Measurements from ENCODE around the gene AP5Z1.

The AP5Z1 gene

DNA sequence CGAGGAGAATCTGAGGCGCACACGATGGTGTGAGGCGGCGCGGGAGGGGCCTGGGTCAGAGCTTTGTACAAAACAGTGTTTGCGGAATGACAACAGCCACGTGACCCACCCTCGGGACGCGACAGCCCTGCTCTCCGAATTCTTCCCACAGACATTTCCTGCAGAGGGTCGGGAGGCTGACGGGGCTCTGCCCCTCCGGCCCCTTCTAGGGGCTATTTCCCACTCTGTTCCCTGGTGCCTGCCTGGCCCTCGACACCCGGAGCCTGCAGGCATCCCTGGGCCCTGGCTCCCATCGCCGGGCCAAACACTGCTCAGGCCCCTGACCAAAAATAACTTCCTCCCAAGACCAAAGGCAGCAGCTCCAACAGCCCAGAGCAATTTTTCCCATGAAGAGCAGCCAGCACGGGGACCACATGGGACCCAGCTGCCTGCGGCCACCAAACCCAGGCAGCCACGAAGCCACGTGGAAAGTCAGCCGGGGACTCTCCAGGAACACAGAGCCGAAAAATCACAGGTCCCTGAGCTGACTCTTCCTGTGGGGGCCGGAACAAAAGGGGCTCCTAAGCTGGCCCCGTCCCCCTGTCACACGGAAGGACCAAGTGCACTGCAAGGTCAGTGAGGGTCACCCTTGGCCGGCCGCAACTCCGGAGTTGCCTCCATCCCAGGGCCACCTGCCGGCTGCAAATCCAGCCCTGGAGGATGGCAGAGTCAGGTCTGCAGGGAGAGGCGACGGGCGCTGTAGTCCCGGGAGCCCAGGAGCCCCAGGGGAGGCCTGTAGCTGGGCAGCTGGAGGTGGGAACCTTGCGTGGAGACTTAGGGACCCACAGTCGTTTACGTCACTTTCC, 44.4 kb downstream of the AP5Z1 start:
- DNase-seq (ENCODE audit: extremely low read depth in 1 of 2, low read depth in 1 of 2): no peak

DNA sequence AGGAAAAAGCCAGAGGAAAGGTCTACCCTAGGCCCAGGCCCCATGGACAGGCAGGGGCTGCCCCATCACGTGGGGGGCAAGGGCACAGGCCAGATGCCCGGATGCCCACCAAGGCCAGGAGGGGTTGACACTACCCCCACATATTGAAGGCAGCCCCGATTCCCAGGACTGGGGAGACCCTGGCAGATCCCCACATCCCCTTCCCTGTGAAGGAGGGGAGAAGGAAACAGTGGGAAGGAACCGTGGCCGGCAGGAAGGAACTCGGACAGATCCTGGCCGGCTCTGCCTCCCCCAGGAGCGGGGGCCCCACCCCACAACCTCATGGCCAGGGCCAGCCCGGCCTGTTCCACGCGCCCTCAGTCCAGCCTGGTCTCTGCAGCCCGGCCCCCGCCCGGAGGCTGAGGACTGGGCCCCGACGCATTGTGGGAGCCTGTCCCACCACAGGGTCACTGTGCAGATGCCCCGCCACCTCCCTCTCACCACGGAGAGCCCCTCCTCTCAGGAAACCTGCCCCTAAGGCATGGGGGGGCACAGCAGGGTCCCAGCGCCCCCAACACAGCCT, 45.1 kb downstream of the AP5Z1 start:
- DNase-seq (ENCODE audit: extremely low read depth in 1 of 2, low read depth in 1 of 2): no peak

DNA sequence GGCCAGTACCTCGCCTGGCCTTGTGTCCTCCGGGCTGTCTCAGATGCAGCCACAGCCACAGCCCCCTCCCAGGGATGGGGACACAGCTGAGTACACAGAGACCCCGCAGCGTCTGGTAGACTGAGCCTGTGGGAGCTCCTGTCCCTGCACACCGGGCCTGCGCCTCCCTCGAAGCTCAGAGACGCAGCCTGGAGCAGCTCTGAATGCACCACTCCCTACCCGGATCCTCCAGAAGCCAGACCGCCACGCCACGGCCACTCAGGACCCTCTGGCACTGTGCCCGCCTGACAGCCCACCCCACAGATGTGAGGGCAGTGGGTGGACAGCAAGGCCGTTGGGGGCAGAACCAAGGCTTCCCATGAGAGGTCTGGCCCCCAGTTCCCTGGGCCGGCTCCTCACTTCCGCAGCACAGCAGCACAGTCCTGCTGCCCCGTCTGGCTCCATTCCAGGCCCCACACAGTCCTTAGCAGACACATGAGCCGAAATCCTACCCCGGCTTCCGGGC, 45.6 kb downstream of the AP5Z1 start:
- no peak for DNase-seq (ENCODE audit: extremely low read depth in 1 of 2, low read depth in 1 of 2)

- no peak for DNase-seq (ENCODE audit: extremely low read depth in 1 of 2, low read depth in 1 of 2)
Observed at GRCh38 chr7:4822677-4823076, 47.3 kb downstream of the AP5Z1 start.

DNA sequence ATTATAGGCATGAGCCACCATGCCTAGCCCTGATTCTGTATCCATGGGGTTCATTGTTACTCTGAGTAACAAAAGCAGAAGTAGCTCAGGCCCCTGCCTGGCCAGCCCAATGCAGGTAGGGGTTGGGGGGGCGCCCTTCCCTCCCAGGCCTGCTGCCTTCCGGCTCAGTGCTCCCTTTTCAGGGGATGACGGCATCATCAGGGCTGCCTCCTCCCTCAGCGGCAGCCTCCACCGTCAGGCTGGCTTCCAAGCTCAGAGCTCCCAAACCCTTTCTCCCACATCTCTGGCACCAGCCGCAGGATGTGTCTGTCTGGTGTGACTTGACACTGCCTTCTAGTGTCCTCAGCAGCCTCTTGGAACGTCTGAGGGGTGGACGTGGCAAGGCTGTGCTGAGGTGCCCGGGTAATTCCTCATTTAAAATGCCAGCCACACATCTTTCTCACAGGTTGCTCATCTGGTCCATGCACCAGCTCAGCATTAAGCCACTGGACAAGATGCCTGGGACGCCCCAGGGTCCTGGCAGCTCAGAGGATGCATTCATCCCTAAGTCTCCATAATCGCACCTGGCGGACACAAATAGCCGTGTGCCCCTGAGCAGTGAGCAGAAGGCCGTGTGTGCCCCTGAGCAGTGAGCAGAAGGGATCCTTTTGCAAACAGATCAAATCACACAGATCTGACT, 48.2 kb downstream of the AP5Z1 start:
- DNase-seq (ENCODE audit: extremely low read depth in 1 of 2, low read depth in 1 of 2): no peak

GRCh38 chr7:4824120-4824775, 48.8 kb downstream of the AP5Z1 start:
- no peak for DNase-seq (ENCODE audit: extremely low read depth in 1 of 2, low read depth in 1 of 2)

DNA sequence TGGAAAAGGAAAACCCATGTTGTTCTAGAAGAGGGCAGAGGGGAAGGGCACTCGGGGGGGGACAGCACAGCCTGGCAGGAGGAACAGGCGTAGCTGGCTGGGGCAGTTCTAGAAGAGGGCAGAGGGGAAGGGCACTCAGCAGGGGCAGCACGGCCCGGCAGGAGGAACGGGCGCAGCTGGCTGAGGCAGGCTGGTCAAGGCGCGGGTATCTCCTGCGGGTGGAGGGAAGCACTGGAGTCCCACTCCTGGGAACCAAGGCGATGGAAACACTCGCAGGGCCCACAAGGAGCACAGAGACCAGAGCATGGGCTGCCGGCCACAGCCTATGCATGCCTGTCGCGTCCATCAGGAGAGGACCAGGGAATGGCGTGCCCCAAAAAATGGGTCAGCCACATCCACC, 49.7 kb downstream of the AP5Z1 start:
- no peak for DNase-seq (ENCODE audit: extremely low read depth in 1 of 2, low read depth in 1 of 2)

- no peak for DNase-seq (ENCODE audit: extremely low read depth in 1 of 2, low read depth in 1 of 2)
Observed at GRCh38 chr7:4828720-4829383, 53.4 kb downstream of the AP5Z1 start.

- DNase-seq (ENCODE audit: extremely low read depth in 1 of 2, low read depth in 1 of 2): peak in 1 of 2 donors; percentile 22
Observed at GRCh38 chr7:4830176-4830575, 54.8 kb downstream of the AP5Z1 start.

- no peak for DNase-seq (ENCODE audit: extremely low read depth in 1 of 2, low read depth in 1 of 2)
Observed at GRCh38 chr7:4831723-4832495, 56.5 kb downstream of the AP5Z1 start.

GRCh38 chr7:4832711-4833110, 57.3 kb downstream of the AP5Z1 start:
- DNase-seq (ENCODE audit: extremely low read depth in 1 of 2, low read depth in 1 of 2): no peak

DNA sequence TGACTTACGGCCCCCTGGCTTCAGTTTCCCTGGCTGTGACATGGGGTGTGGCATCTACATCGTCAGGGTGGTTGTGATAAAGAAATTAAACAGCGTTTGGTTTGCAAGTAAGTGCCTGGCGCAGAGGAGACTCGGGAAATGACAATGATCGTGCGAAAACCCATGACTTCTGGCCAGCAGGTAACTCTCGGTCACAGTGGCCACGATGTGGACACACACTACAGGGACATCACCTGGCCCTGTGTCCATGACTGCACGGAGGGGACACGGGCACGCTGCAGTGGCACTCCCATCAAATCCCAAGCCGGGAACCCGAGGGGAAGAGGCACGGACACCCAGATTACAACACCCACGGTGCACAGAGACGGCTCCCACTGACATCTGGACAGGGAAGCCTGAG, 57.8 kb downstream of the AP5Z1 start:
- DNase-seq (ENCODE audit: extremely low read depth in 1 of 2, low read depth in 1 of 2): no peak

DNA sequence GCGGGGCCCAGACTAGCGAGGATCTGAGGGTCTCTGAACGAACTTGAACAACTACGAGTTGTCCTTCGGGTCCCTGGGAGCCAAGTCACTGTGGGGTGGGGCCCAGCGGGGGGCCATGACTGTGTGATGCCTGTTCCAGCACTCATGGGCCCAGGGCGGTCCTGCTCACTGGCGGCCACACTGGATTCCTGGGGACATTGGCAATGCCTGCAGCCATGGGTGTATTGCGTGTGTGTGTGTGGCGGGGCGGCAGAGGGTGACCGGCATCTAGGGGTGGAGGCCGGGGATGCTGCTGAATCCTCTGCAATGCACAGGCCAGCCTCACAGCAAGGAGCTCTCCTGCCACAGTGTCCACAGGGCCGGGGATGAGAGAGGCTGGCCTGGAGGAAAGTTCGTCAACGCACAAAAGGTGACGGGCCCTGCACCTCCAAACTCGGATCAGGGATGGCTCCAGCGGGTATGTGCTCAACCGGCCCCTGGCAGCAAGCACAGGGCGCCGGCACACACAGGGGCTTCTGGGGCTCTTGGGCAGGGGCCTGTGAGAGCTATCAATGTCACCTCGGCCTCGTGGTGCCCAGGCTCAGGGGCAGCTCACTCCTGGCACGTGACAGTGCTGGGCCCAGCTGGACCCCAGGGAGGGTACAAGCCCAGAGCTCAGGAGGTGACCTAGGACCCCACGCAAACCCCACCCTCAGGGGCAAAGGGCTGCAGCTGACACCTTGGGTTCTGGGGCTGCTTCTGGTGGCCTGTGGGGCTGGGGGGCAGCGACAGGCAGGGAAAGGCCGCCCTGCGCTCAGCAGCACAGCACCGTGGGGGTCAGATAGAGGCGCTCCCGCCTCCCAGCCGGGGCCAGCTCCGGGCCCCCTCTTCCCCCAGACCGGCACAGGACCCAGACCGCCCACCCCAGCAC, 58.5 kb downstream of the AP5Z1 start:
- no peak for DNase-seq (ENCODE audit: extremely low read depth in 1 of 2, low read depth in 1 of 2)

DNA sequence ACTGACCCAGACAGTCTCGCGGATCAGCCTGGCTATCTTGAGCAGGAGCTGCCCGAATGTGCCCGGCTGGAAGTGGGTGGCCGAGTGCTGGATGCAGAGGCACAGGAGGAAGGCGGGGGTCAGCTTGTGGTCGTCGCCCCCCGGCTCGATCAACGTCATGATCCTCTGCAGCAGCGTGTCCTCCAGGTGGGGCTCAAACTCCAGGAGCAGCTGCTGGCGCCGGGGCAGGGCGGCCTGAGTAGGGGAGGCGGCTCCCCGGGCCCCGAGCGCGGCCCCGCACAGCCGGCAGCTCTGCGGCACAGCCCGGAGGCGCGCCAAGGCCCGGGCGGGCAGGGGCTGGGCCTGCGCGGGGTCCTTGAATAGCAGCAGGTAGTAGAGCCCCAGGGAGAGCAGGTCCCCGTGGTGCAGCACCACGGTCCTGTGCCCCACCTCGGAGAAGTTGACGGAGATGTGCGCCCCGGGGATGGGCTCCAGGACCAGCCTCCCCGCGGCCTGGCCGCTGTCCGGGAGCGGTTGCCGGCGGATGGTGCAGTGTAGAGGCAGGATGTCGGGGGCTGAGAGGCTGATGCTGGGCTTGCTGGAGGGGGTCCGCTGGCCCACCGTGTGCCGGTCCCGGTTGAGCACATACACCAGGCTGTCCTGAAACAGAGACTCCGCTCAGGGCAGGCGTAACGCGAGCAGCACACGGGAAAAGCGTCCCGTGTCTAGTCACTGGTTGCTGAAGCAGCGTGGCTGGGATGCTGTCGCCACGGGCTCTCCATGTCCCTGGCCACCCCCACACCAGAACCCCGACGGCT, 59.4 kb downstream of the AP5Z1 start:
- no peak for DNase-seq (ENCODE audit: extremely low read depth in 1 of 2, low read depth in 1 of 2)

- DNase-seq (ENCODE audit: extremely low read depth in 1 of 2, low read depth in 1 of 2): no peak
Observed at GRCh38 chr7:4835398-4836205, 60.2 kb downstream of the AP5Z1 start.

DNA sequence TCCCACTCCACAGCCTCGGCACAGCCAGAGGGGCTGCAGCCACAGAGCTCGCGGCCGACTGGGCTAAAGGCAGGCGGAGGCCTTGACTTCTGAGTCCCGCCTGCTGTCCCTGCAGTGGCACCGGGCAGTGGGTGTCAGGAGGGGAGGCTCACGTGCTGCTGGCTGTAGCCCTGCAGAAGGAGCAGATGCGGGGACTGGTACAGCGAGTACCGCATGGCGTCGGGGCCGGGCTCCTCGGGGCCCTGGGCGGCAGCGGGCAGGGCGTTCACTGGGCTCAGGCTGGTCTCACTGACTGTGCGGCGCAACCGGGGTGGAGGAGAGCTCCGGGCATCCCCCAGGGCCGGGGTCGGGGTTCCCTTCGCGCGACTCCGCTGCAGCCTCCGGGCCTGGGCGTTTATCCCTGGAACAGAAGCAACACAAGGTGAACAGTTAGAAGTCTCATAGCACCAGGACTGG, 60.8 kb downstream of the AP5Z1 start:
- no peak for DNase-seq (ENCODE audit: extremely low read depth in 1 of 2, low read depth in 1 of 2)

- no peak for DNase-seq (ENCODE audit: extremely low read depth in 1 of 2, low read depth in 1 of 2)
Observed at GRCh38 chr7:4837041-4837802, 61.8 kb downstream of the AP5Z1 start.

All from activated CD8-positive, alpha-beta memory T cell treated with anti-CD3 and anti-CD28 coated beads for 1 hour (primary cell).